NCI-H82 treated with DMSO at 0.1 percent for 48 hours (cell line): ENCODE data around the gene PRRX1.

Source experiments
- DNase-seq: peaks from one replicate; lab custom pipeline; 2025; ENCODE audit not compliant: unreplicated experiment; lab: John Stamatoyannopoulos, UW

PRRX1 gene

GRCh38 chr1:170664828-170665612 lies 1.1 kb downstream of the PRRX1 start:
- DNase-seq = no peak

GRCh38 chr1:170665629-170666028 lies 1.7 kb downstream of the PRRX1 start:
- no peak for DNase-seq

GRCh38 chr1:170666541-170667254 lies 2.8 kb downstream of the PRRX1 start:
- no peak for DNase-seq

- no peak for DNase-seq
These were observed 4.5 kb downstream of the PRRX1 start for GRCh38 chr1:170668209-170669106.

- no peak for DNase-seq
These were observed 5.1 kb downstream of the PRRX1 start for GRCh38 chr1:170669107-170669445.

GRCh38 chr1:170669586-170670530 lies 5.9 kb downstream of the PRRX1 start:
- no peak for DNase-seq

- DNase-seq = no peak
These were observed 7.1 kb downstream of the PRRX1 start for GRCh38 chr1:170670802-170671628.

GRCh38 chr1:170671629-170671963 lies 7.7 kb downstream of the PRRX1 start:
- DNase-seq = no peak

- no peak for DNase-seq
These were observed 8.4 kb downstream of the PRRX1 start for GRCh38 chr1:170672316-170672715.

GRCh38 chr1:170674239-170674638 lies 10.3 kb downstream of the PRRX1 start:
- DNase-seq = no peak

- no peak for DNase-seq
These were observed 11.1 kb downstream of the PRRX1 start for GRCh38 chr1:170674986-170675385.

- DNase-seq = no peak
These were observed 11.9 kb downstream of the PRRX1 start for GRCh38 chr1:170675865-170676264.

- DNase-seq = no peak
These were observed 12.7 kb downstream of the PRRX1 start for GRCh38 chr1:170676628-170677027.

- no peak for DNase-seq
These were observed 14.2 kb downstream of the PRRX1 start for GRCh38 chr1:170678027-170678600.

GRCh38 chr1:170680428-170680827 lies 16.5 kb downstream of the PRRX1 start:
- DNase-seq = no peak

GRCh38 chr1:170682169-170682568 lies 18.2 kb downstream of the PRRX1 start:
- DNase-seq = no peak

- no peak for DNase-seq
These were observed 18.9 kb downstream of the PRRX1 start for GRCh38 chr1:170682809-170683208.

GRCh38 chr1:170685166-170685565 lies 21.2 kb downstream of the PRRX1 start:
- no peak for DNase-seq

GRCh38 chr1:170686291-170686690 lies 22.4 kb downstream of the PRRX1 start:
- DNase-seq = no peak
